ENCODE data around the gene ALK. TPM values are rescaled to one million over a fixed set of nuclear protein-coding genes. Genes with fewer than 3 reads are reported as not detected.

The ALK gene
- total RNA-seq, 4 donors from 2014 or later = 0.85 to 2.4 (median 1.8) TPM

DNA sequence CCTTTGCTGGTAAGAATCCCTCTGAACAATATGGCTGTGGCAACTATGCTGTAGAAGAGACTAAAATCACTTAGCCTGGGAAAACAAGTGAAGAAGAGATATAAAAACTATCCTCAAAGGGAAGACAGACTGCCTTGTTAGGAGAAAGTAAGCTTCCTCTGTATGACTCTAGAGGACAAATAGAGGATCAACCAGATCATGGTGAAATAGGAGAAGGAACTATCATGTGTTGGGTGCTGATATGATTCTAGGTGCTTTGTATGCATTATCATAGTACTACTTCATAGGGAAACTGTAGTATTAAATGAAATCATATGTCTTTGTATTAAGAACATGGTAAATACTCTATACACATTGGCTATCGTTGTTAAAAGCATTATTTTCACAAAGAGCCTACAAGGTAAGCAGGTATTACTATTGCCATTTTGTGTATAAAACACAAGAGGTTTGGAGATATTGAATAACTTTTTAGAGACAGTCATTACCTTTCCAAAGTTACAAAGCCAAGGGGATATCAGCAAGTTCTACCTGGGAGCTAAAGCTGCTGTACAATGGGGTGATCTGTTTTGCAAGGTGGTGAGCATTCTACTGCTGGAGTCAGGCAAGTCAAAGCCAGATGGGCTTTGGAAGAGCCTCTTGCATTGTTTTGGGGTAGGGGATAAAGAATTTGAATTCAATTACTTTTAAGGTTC lies 402.6 kb downstream of the ALK start:
- TF ChIP-seq CTCF (IDR thresholded peaks at IDR 0.05; ENCODE audit: low read depth) = no peak

- TF ChIP-seq CTCF (IDR thresholded peaks at IDR 0.05; ENCODE audit: low read depth) = no peak
These were observed 403.4 kb downstream of the ALK start for GRCh38 chr2:29518010-29518409.

GRCh38 chr2:29517413-29517812 lies 404.0 kb downstream of the ALK start:
- TF ChIP-seq CTCF (IDR thresholded peaks at IDR 0.05; ENCODE audit: low read depth) = no peak

- TF ChIP-seq CTCF (IDR thresholded peaks at IDR 0.05; ENCODE audit: low read depth) = no peak
These were observed 404.6 kb downstream of the ALK start for GRCh38 chr2:29516767-29517166.

- no peak for TF ChIP-seq CTCF (IDR thresholded peaks at IDR 0.05; ENCODE audit: low read depth)
These were observed 411.5 kb downstream of the ALK start for GRCh38 chr2:29509878-29510277.

GRCh38 chr2:29509397-29509796 lies 412.0 kb downstream of the ALK start:
- no peak for TF ChIP-seq CTCF (IDR thresholded peaks at IDR 0.05; ENCODE audit: low read depth)

DNA sequence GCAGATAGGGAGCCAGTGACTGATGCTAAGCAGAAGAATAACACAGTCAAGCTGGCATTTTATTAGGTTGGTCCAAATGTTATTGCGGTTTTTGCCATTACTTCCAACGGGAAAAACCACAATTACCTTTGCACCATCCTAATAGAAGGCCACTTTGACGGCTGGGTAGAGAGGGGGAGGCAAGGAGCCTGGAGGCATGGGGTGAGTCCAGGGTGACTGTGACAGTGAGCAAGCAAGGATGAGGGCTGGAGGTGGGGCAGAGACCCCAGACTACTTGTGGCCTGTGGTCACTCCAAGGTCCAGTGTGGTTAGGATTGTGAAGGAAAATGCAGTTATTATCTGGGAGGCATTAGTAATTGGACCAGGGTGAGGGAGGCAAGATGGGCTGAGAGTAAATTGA lies 416.6 kb downstream of the ALK start:
- no peak for TF ChIP-seq CTCF (IDR thresholded peaks at IDR 0.05; ENCODE audit: low read depth)
